Neutrophil (primary cell): ENCODE results near the gene SLC18A2.

ENCODE experiments used
- H3K27ac ChIP-seq: fragments of 200-600 bp; sonication (generic); 2 replicates; pipeline ENCODE4 v1.5.1; 2016; ENCODE audit warnings: mild to moderate bottlenecking, moderate library complexity
- H3K27me3 ChIP-seq: fragments of 200-600 bp; sonication (generic); 2 replicates; pipeline ENCODE4 v1.6.0; 2016; ENCODE audit warnings: mild to moderate bottlenecking
- H3K36me3 ChIP-seq: fragments of 200-600 bp; sonication (generic); 2 replicates; pipeline ENCODE4 v1.5.1; 2017
- H3K4me1 ChIP-seq, 2 experiments: fragments of 200-600 bp in 1 of 2; sonication (generic) in 1 of 2; 1 replicate in 1 of 2; 2 replicates in 1 of 2; pipeline versions ENCODE4 v1.5.1 to v1.6.1; 2013 to 2016; ENCODE audit warnings: low read depth in 1 of 2, low read length in 1 of 2, mild to moderate bottlenecking in 1 of 2, moderate library complexity in 1 of 2; ENCODE audit not compliant: control insufficient read depth in 1 of 2, insufficient read depth in 1 of 2
- H3K4me3 ChIP-seq, 2 experiments: fragments of 200-600 bp in 1 of 2; sonication (generic) in 1 of 2; 1 replicate in 1 of 2; 2 replicates in 1 of 2; pipeline ENCODE4 v1.5.1; 2013 to 2016; ENCODE audit warnings: low read depth in 1 of 2, low read length in 1 of 2, mild to moderate bottlenecking in 1 of 2, moderate library complexity in 1 of 2
- H3K9me3 ChIP-seq: fragments of 200-600 bp; sonication (generic); 2 replicates; pipeline ENCODE4 v1.5.1; 2016
- CTCF ChIP-seq: fragments of 200-600 bp; sonication (generic); IDR thresholded peaks from 2 replicates; pipeline ENCODE4 v1.5.1; 2016; ENCODE audit warnings: antibody characterized with exemption

The SLC18A2 gene

GRCh38 chr10:117248750-117249465 is 8.0 kb downstream of the SLC18A2 start:
- Histone ChIP-seq H3K9me3 (no peaks in the 10 kb centered on the region), H3K4me1 (peaks cover 12 to 32% of the 10 kb centered on the region in 2 experiments), H3K27ac (no peak overlapping the region), H3K27me3 (peaks cover 5% of the 10 kb centered on the region), H3K4me3 (no peak overlapping the region), H3K36me3 (no peaks in the 10 kb centered on the region)
- no peak for TF ChIP-seq CTCF

- Histone ChIP-seq H3K9me3 (no peaks in the 10 kb centered on the region), H3K27me3 (no peaks in the 10 kb centered on the region)
- no peak for TF ChIP-seq CTCF
Measured at GRCh38 chr10:117249493-117250093, 8.7 kb downstream of the SLC18A2 start.

GRCh38 chr10:117250411-117250810 is 9.5 kb downstream of the SLC18A2 start:
- H3K27me3 ChIP-seq = no peaks in the 10 kb centered on the region
- no peaks in the 10 kb centered on the region for H3K36me3 ChIP-seq
- no peak for TF ChIP-seq CTCF
- no peak overlapping the region for H3K27ac ChIP-seq
- H3K4me3 ChIP-seq = no peak overlapping the region
- no peaks in the 10 kb centered on the region for H3K9me3 ChIP-seq
- H3K4me1 ChIP-seq = peaks cover 12 to 32% of the 10 kb centered on the region in 2 experiments

More at GRCh38 chr10:117249493-117250093, 8.7 kb downstream of the SLC18A2 start:
- Histone ChIP-seq H3K27ac (no peak overlapping the region), H3K4me1 (peaks cover 12 to 32% of the 10 kb centered on the region in 2 experiments), H3K36me3 (no peaks in the 10 kb centered on the region), H3K4me3 (no peak overlapping the region)

GRCh38 chr10:117253908-117254307 is 13.0 kb downstream of the SLC18A2 start:
- H3K36me3 ChIP-seq = peaks cover 5% of the 10 kb centered on the region
- H3K9me3 ChIP-seq = no peaks in the 10 kb centered on the region
- no peak overlapping the region for H3K4me3 ChIP-seq
- no peak overlapping the region for H3K27ac ChIP-seq
- TF ChIP-seq CTCF = no peak
- H3K4me1 ChIP-seq = peaks cover 7 to 12% of the 10 kb centered on the region in 2 experiments
- H3K27me3 ChIP-seq = no peaks in the 10 kb centered on the region

- no peaks in the 10 kb centered on the region for H3K27me3 ChIP-seq
- no peak for TF ChIP-seq CTCF
- no peaks in the 10 kb centered on the region for H3K9me3 ChIP-seq
- H3K4me1 ChIP-seq = peaks cover 7 to 12% of the 10 kb centered on the region in 2 experiments
- H3K27ac ChIP-seq = no peak overlapping the region
- H3K36me3 ChIP-seq = peaks cover 5% of the 10 kb centered on the region
- no peak overlapping the region for H3K4me3 ChIP-seq
Measured at GRCh38 chr10:117254338-117254737, 13.4 kb downstream of the SLC18A2 start.
